Suprapubic skin (tissue), 3 donors: ENCODE data around the gene CLCN5.

Source experiments
- POLR2A ChIP-seq, 2 donors: fragments of 450-650 bp; IDR thresholded peaks; one replicate each; pipeline ENCODE4 v1.6.1; 2017; ENCODE audit warnings: antibody characterized with exemption in 2 of 2, mild to moderate bottlenecking in 2 of 2, moderate library complexity in 2 of 2
- TF ChIP-seq, protein P1 (sequence below), 2 donors: fragments of 200-600 bp in 1 of 2; fragments of 450-650 bp in 1 of 2; sonication (generic) in 1 of 2; IDR thresholded peaks; one replicate each; pipeline ENCODE4 v1.5.1; 2016 to 2019; ENCODE audit warnings: antibody characterized with exemption in 2 of 2, mild to moderate bottlenecking in 1 of 2, moderate library complexity in 1 of 2

DNA sequence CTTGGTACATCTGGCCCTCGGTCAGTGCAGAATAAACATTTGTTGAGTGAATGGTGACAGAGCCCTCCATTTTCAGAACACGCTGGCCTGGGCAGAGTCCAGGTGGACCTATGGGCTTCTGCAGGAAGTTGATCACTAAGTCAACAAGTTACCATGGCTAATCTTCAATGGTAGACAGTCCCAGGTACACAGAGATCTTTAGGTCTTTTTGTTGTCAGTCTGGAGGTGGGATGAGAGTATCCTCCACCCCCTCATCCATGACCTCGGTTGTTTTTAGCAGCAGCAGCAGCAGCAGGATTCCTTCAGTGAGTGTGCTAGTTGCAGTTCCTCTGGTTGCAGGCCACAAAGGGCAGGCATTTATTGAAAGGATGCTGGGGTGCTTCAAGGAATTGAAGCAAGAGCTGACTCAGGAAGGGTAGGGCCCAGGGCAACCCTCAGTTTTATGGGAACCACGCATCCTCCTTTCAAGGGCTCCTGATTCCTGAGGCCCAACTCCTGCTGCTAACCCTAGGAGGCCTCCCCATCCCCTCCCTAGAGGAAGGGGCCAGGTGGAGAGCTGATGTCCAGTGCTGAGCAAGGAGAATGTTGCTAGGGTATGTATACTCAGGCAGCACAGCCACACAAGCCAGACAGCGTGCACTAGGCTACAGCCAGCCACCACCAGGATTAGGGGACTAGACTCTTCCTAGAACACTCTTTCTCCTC lies 44.8 kb upstream of the CLCN5 start:
- TF ChIP-seq, protein P1, sequence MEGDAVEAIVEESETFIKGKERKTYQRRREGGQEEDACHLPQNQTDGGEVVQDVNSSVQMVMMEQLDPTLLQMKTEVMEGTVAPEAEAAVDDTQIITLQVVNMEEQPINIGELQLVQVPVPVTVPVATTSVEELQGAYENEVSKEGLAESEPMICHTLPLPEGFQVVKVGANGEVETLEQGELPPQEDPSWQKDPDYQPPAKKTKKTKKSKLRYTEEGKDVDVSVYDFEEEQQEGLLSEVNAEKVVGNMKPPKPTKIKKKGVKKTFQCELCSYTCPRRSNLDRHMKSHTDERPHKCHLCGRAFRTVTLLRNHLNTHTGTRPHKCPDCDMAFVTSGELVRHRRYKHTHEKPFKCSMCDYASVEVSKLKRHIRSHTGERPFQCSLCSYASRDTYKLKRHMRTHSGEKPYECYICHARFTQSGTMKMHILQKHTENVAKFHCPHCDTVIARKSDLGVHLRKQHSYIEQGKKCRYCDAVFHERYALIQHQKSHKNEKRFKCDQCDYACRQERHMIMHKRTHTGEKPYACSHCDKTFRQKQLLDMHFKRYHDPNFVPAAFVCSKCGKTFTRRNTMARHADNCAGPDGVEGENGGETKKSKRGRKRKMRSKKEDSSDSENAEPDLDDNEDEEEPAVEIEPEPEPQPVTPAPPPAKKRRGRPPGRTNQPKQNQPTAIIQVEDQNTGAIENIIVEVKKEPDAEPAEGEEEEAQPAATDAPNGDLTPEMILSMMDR (IDR thresholded peaks at IDR 0.05), result no peak
- no peak for TF ChIP-seq POLR2A (IDR thresholded peaks at IDR 0.05)
